GM18508 (cell line): Measurements from ENCODE around the gene ACOX2.

Source experiments
- ATAC-seq: cut with Tn5 transposase; IDR thresholded peaks from one replicate; pipeline ENCODE4 v1.9.1; 2021; ENCODE audit warnings: moderate number of reproducible peaks; ENCODE audit not compliant: insufficient read depth, unreplicated experiment

The ACOX2 gene

DNA sequence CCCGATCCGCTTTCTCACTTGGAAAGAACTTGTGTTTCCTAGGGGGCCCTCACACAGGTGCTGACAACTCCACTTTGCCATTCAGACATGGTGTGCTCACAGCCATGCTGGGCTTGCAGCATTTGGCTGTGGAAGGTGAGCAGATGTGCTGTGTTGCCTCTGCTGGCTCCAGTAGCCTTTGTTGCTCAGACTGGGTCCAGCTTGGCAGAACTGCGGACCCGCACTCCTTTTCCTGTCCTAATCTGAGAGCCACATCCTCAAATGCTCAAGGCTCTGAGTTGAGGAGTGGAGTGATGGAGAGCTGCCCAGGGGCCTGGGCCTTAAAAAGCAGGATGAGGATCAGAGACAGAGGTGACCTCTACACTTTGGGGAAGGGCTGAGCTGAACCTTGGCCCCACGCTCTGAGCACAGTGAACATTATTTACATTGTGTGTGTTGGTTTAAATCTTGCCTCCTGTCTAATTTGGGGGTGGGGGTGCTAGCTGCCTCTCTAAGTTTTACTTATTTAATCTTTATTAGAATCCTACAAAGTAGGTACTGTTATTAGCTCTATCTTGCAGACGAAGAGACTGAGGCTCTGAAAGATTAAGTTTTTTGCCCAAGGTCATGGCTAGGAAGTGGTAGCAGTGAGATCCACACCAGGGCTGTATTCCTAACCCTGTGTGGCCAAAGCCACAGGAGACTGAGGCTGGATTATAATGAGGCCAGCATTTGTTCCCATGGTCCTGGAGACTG, 17.2 kb downstream of the ACOX2 start:
- no peak for ATAC-seq

DNA sequence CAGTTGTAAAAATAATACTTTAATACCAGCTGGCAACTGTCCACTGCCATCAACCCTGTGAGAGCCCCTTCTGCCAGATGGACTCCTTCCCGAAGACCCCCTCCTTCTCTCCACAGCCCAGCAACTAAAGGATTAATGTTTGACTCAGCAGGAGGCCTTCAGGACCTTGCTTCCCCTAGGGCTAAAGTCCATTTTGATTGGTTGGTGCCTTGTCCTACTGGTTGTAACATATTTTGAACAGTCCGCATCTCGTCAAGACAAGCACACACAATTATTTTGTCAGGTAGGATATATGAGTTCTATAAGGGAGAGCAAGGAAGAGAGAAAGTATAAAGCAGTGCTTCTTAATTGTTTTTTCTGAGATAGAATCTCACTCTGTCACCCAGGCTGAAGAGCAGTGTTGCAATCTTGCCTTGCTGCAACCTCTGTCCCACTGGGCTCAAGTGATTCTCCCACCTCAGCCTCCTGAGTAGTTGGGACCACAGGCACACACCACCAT, 18.6 kb downstream of the ACOX2 start:
- ATAC-seq: no peak

DNA sequence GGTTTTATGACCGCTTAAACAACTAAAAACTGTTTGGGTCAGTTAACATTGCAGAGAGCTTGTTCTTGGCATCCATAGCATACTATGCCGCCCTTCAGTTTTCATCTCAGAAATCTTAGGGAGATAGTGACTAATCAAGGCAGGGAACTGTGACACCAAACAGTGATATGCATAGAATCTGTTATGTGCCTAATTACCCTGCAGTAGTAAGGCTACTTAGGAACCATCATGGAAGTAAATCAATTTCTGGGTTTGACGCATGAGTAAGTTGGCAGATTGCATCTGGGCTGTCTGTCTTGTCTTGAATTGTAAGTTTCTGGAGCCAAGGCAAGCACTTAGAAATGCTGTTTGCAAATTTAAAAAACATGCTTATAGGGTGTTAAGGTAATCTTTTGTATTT, 22.6 kb downstream of the ACOX2 start:
- ATAC-seq: no peak

DNA sequence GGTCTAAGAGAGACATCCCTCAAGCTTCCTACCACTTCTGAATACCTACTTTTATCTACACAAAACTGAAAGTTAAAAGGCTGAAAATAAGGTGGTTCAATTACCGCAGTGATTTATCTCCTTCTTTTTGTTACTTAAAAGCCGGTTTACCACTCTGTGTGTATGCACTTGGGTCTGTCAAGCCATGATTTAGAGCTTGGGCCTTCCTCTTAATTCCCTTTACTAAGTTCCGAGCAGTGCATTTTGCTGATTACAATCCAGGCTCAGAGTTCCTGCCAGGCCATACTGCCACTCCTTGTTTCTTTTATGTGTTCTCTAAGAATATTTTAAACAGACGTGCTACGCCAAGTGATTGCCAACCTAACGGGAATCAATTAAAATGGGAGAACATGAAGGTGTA, 28.6 kb downstream of the ACOX2 start:
- no peak for ATAC-seq

DNA sequence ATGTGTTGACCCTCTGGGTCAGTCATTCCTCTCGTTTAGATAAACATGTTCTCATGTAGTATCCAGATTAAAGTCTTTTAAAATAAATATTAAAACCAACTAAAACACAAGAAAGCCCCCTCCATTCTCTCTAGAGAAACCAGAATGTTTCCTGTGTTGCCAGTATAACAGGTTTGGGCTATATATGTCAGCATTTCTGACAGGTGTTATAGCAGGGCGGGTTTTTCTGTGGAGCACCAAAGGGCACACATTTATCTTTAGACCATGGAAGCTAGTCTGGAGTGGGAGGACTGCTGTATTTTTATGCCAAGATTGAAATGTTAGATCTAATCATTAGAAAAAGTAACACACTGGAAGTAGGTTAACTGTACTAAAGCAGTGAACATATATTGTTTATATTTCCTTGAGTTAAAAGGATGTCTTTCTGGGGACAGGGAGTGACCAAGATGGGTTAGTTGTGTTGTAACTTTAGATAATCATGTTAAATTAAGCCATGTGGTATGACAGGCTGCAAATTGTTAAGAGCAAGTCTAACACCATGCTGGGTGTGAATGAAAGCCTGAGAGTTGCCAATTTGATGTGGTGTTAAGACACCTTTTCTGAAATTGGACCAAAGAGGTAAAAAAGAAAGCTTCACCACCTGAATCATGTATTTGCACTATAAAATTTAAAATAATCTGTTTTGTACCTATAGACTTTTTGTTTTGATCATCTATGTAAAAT, 29.5 kb downstream of the ACOX2 start:
- no peak for ATAC-seq

DNA sequence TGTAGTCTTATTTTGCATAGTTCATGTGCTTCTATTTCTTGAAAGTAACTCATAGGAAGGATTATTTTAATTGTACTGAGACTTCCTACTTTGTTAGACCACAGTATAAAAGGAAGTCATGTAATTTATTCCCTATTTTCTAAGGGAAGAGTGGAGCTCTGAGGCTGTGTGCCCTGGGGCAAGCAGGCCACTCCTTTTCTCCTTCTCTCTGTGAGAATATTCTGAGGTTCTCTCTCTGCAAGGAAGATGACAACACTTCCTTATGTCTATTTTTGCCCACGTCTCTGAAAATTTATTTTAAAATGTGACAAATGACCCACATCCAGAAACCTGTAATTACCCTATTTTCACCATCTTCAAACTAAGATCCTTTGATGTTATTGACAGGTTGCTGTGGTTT, 34.1 kb downstream of the ACOX2 start:
- ATAC-seq: no peak

DNA sequence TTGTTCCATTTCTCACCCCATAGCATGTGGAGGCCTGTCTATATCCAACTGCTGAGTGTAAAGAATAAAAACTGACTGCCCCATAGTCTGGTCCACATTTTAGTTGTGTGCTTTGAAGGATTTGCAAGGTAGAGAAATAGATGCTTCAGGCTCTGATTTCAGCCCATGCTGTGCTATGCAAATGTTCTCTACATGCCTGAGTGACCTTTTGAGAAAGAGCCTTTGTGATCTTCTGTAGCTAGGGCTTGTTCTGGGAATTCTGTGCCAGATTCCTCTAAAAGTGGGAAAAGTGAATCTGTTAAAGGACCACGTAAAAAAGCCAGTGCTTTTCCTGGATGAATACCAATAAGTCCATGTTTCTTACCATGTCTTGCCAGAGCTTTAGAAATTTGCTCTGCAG, 39.9 kb downstream of the ACOX2 start:
- no peak for ATAC-seq

DNA sequence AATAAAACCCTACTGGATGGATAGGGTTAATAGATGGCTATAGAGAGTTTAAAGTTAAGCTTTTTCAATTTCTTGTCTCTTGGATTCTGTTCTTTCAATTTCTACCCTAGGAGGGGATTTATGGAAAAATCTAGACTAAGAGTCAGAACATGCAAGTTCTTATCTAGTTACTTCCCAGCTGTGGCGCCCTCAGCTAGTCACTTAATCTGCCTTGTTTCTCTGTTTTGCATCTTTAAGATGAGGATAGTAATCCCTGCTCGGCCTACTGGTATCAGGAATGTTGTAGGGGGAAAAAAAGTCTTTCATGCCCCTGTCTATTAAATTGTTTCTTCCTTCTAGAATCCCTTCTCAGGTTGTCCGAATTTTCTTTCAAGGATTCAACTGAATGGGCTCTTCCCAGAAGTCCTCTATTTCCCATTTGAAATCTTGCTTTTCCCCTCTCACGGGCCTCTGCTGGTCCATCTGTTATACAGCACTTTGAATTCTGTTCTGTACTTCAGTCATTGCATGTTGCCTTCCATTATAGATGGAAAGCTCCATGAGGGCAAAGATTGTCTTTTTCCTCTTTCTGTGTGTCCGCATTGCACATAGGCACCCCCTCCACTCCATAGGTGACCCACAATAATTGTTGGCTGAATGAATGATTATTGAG, 40.7 kb downstream of the ACOX2 start:
- ATAC-seq: no peak

DNA sequence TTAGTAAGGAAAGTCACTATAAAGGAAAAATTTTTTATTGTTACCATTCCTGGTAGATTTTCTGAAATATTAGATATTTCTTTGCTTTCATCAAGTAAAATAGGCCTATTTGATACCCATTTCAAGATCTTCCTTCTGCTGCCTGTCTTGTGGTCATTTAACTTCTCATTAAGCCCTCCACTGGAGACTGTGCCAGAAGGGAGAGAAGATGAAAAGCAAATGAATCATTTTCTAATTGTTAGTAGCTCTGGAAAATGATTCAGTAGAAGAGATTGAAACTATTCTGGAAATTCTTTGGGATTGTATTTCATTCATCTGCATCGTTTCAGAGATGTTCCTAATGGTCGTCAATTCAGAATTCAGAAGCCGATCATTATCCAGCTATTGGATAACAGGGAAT, 41.9 kb downstream of the ACOX2 start:
- ATAC-seq: no peak

DNA sequence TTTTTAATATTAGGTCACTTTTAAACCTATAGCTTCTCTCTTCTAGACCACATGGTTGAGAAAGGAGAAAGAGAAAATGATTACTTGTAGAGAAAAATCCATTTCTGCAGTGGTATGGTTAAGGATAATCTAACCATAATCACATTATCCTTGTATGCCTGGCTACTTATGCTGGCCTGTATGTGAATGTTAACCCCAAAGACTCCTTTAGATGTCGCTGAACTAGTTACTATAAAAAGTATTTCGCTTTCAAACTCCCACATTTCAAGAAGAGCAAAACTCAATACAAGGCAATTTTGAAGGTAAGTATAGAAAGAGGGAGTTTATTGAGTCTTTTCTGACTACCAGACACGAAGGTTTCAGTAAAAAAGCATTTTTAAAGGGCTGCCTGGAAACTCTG, 42.9 kb downstream of the ACOX2 start:
- ATAC-seq: no peak

DNA sequence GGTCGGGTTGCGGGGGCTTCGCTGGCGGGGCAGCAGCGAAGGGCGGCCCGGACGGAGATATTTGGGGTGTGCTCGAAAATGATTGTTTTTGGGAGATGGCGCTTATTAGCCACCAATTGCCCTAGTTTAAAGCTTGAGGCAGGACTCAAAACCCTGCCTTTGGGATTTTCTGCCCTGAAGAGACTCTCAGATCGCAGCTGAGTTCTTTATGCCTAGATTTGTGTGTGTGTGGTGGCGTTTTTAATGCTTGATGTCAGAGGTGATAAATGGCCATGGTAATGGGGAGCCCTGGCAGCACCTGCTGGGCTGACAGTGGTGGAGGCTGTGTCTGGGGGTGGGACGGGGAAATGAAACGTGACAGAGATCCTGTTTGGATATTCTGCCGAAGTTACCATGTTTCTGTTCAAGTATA, 44.5 kb downstream of the ACOX2 start:
- ATAC-seq: no peak

DNA sequence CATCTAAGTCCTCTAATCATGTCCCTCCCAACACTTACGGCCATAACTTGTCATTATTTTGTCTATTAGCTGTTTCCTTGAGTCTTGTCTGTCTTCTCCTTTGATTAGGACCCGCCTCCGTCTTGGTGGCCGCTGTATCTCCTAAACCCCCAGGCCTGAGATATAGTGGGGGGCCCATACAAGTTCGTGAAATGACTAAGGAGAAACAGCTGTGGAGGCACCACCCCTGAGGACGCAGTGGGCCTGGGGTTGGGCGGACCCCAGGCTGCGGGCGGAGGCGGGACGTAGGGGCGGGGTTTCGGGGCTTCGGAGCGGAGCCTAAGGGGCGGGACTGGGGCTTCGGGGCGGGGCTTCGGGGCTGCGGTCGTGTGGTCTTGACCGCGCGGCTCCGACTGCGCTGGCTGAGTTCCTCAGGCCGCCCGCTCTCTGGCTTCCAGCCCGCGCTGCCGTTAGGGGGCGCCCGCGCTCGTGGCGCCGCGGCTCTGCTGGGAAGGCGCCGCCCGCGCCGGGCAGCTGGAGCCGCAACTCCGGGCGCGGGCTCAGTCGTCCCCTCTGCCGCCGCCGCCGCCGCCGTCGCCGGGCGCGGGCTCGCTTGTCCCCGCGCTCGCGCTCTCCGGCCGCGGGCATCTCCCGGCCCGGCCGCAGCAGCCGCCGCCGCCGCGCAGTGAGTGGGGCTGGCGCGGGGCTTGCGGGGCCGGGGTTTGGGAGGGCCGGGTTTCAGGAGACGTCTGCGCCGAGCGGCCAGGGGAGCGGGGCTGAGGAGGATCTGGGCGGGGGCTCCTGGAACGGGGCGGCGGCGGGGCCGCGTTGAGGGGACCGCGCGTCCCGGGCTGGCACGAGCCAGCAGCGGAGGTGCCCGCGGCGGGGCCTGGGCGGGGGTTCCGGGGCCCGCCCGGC, 45.2 kb downstream of the ACOX2 start, which contains the start of gene KCTD6:
KCTD6 (plus strand) TSS at position 591 of the 897 bp plus-strand sequence. CDS start 6,660 bp downstream, outside the sequence.
- peak; percentile 45 for ATAC-seq

DNA sequence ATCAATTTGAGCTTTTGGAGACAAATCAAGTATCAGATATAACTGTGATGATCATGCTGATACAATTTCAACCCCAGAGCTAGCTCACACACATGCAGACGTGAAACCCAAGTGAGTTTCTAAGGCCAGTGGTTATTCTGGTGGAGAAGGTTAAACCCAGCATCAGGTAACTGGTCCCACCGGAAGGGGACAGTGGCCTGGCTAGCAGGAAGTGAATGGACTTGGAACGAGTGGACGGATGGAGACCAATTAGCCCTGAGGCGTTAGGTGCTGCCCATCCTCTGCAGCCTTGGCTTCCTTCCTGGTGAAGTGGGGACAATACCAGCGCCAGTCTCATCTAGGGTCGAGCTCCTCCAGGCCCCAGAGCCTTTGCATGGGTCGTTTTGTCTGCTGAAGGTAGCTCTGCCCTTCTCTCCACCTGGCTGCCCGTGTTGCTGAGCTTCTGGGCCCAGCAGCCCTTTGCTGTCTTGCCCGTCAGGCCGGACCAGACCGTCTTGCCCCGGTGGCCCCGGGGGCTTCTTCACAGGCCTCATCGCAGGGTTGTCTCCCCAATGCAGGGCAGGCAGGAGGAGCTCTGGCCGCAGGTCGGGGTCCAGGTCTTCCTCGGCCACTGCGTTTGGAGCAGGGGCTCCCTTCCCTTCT, 46.0 kb downstream of the ACOX2 start:
- ATAC-seq: no peak

DNA sequence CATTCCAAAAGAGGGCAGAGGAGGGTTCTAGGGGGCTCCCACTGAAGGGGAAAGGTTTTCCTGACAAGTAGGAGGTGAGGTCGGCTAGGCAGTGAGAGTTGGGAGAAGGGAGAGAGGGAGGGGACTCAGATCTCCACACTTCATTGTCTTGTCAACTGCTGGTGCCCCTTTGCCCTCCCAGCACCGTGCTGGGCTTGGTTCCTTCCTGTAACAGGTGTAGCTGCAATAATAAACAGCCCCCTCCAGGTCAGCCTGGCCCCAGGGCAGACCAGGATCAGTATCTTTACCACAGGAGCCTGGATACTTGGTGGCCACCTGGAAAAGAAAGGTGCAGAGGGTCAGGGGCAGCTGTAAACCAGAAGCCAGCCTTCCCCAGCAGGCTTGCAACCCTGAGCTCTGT, 48.0 kb downstream of the ACOX2 start:
- ATAC-seq: no peak

DNA sequence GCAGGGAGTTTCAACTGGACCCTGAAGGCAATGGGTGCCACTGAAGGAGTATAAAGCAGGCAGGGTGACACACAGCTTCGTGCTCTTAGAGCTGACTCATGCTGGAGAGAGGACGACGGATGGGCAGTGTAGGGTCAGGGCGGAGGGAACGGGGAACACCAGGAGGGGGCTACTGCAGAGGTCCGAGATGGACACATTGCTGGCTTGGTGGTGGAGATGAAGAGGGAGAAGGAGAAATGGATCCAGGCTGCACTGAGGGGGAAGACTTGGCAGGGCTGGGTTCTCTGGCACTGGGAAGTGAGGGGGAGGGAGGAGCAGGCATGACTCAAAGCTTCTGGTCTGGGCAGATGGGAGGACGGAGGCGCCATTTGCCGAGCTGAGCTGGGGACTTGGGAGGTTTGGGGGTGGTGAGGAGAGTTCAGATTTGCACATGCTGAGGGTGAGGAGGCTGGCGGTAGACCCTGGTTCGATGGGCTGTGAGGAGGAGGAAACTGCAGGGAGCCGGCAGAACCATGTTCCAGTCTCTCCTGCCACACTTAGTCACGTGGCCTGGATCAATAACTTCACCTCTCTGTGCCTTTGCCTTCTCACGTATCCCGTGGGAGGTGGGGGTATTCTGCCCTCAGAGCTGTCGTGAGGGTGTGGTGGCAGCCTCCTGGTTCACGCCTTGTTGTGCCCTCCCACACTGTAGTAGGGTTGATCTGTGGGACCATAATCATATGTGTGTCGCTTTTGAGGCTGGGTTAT, 49.7 kb downstream of the ACOX2 start:
- no peak for ATAC-seq

DNA sequence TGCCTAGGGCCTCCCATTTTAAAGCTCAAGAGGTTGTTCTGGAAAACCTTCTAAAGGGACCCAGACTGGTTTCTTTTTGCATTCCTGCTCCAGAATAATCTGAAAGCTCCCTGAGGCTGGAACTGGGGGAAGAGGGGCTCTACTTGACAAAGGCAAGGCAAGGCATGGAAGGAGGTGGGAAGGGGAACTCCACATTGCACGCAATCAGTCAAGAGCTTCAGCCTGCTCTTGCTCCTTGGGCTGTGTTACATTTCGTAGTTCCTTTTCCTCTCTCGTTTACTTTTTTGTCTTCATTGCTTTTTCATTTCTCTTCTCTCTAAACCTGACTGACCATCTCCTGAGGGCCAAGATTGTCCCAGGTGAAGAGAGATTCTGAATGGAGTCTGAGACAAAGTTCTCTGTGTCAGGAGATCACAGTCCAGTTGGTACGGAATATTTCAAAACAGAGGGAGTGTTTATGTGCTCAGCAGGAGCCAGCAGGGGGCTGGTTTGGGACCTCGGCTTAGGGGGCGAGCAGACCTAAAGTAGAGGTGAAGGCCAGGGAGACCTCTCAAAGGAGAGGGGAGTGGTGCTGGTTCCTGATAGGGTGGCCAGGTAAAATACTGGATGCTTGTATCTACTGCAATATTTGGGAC, 51.1 kb downstream of the ACOX2 start:
- ATAC-seq: no peak

DNA sequence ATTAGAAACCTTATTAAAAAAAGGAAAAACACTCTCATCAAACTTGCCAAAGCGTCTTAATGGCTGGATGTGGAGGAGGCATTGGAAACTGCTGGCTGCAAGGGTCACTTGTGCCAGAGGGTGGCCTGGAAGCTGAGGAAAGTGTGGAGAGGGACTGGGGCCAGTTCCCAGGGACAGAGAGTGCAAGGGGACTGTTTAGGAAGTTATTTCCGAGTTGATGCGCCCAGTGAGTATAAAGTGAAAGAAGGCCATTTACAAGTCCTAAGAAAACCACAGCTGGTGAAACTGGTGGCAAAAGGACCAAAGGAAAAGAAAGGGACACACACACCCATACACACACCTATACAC, 52.3 kb downstream of the ACOX2 start:
- ATAC-seq: no peak

DNA sequence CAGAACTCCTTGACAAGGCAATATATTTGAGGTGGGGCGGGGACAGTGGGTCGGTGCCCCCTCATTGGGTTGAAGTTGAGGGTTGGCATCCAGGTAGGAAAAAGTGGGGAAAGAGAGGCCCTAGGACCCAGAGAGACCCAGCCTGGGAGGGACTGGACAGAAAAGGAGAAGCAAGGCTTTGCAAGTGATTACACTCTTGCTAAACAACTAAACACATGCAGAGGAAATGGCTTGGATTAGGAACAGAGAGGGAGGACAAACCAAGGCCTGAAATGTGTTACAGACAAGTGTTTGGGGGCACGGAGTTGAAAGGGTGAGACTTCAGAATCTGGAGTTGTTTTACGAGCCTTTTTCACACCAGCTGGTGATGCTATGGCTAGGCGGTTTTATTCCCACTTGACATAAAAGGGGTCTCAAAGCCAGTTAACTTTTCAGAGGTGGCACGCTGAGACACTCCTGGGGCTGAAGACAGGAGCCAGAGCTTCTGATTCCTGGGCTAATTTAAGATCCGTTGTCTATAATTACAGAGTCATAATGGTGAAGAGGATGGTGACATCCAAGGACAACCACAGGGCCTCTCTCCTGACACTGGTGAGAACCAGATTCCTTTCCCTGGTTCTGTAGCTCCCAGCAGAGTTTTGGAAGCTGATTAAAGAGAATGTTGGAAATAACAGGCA, 52.8 kb downstream of the ACOX2 start:
- ATAC-seq: no peak
